ENCODE data around the gene KIF26A. TPM values are rescaled to one million over a fixed set of nuclear protein-coding genes. Genes with fewer than 3 reads are reported as not detected.

The KIF26A gene
- total RNA-seq, 2 donors from 2014 or later, result 3.9 to 4.7 TPM

DNA sequence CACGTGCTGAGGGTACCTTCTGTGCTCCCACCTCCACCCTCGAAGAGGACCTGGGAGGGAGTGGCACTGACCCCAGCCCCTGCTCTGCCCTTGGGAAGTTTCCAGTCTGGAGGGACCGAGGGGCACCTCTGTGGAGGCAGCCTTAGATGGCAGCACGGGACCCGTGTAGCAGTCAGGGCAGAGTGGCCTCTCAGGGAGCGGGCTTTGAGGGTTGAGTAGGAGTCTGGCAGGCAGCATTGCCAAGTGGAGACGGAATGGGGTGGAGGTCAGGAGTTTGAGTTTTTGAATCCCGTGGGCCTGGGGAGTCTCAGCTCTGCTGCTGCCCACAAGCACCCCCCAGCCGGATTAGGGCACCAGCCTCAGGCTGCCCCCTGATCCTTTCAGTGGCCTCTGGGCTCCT lies 21.6 kb downstream of the KIF26A start:
- ATAC-seq (no peak), DNase-seq (no peak)
- Mint-ChIP-seq H3K4me1 (no peaks in the 10 kb centered on the region), H3K27me3 (no peaks in the 10 kb centered on the region), H3K36me3 (ENCODE audit: low read depth) (no peaks in the 10 kb centered on the region), H3K4me3 (no peak overlapping the region), H3K27ac (no peak overlapping the region)
- no peaks in the 10 kb centered on the region for H3K9me3 ChIP-seq (ENCODE audit: control insufficient read depth, low read length, poor library complexity, severe bottlenecking)

DNA sequence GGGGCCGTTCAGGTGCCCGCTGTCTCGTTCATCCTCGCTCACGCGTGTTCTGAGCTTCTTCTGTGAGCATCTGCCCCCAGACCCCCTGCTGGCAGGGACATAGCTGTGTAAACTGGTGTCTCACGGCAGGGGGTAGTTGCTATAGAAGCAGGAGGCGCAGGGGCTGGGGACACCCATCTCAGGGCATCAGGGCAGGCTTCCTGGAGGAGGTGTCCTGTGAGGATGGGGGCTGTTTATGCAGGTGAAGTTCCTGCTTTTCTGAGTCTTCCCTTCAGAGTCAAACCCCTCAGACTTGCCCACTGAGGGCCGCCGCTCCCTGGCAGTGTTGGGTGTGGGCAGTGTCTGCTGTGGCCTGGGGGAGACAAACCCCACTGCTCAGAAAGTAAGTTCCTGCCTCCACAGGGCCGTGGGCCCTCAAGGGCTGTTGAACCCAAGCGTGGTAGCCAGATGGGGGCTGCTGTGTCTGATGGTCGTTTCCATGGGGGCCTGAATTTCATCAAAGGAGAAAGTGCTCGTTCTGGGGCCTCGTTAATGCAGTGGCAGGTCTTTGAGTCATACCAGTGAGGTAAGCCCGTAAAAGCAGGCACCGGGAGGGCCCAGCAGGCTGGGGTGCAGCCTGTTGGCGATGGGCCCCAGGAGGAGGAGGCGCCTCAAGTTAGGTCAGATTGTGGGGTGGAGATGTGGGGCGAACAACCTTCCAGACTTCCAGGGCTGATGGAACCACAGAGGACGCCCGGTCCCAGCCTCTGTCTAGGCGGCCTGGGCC lies 23.4 kb downstream of the KIF26A start:
- Mint-ChIP-seq H3K27me3 (no peaks in the 10 kb centered on the region), H3K4me1 (no peaks in the 10 kb centered on the region), H3K36me3 (ENCODE audit: low read depth) (no peaks in the 10 kb centered on the region), H3K4me3 (no peak overlapping the region), H3K27ac (no peak overlapping the region)
- no peaks in the 10 kb centered on the region for H3K9me3 ChIP-seq (ENCODE audit: control insufficient read depth, low read length, poor library complexity, severe bottlenecking)
- DNase-seq (no peak), ATAC-seq (no peak)

DNA sequence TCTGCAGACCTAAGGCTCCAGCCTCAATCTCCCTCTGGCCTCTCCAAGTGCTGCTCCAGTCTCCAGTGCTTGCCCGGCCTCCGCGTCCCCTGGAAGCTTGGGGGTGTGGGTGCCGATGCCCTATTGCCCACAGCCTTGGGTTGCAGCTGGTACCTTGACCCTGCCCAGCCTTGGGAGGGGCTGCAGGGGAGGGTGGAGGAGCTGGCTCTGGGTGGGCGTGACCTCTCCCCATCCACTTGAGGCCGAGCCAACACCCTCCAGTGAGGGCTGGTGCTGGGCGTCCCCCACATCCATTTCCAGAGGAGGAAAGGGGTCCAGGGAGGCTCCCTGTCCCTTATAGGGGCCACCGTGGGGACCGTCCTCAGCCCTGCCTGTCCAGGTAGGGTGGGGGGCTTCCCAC lies 24.1 kb downstream of the KIF26A start:
- Mint-ChIP-seq H3K36me3 (ENCODE audit: low read depth) (no peaks in the 10 kb centered on the region), H3K4me1 (no peaks in the 10 kb centered on the region), H3K4me3 (no peak overlapping the region), H3K27me3 (no peaks in the 10 kb centered on the region), H3K27ac (no peak overlapping the region)
- ATAC-seq, result no peak
- no peaks in the 10 kb centered on the region for H3K9me3 ChIP-seq (ENCODE audit: control insufficient read depth, low read length, poor library complexity, severe bottlenecking)
- no peak for DNase-seq

DNA sequence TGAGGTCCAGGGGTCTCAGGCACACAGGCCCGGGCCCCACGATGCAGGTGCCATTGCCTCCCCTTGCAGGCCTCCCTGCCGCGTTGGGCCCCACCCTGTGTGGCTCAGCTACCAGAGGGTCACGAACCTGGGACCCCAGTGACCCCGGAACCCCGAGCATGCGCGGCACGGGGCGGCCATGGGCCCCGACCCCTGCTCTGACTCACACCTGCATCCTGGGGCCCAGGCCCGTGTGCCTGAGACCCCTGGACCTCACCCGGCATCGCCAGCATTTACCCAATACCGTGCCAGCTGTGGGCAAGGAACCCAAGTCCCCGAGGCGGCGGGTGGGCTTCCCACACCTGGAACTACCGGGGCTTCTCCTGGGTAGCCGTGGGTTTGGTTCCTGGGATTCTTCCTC lies 25.2 kb downstream of the KIF26A start:
- ATAC-seq, result no peak

DNA sequence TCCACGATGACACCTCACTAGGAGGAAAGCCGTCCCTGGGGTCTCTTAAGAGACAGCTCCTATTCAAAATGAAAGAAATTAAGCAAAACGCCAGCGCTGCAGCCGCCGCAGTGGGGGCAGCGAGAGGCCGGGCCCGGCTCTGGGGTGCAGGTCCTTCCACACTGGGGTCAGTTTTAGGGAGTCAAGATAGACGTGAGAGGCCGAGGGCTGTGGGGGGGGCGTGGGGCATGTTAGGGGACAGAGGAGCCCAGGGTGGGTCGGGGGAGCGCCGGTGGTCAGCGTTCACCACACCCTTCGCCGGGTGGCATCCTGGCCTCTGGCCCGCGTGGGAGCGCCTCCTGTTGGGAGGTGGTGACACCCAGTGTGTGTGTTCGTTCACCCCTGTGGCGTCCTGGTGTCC lies 25.7 kb downstream of the KIF26A start:
- H3K4me1 Mint-ChIP-seq, result no peaks in the 10 kb centered on the region
- no peak overlapping the region for H3K4me3 Mint-ChIP-seq
- H3K9me3 ChIP-seq (ENCODE audit: control insufficient read depth, low read length, poor library complexity, severe bottlenecking), result no peaks in the 10 kb centered on the region
- no peak overlapping the region for H3K27ac Mint-ChIP-seq
- H3K36me3 Mint-ChIP-seq (ENCODE audit: low read depth), result no peaks in the 10 kb centered on the region
- DNase-seq, result no peak
- H3K27me3 Mint-ChIP-seq, result no peaks in the 10 kb centered on the region
- ATAC-seq, result no peak

More for the DNA sequence above, 25.2 kb downstream of the KIF26A start:
- Mint-ChIP-seq H3K36me3 (ENCODE audit: low read depth) (no peaks in the 10 kb centered on the region), H3K27me3 (no peaks in the 10 kb centered on the region), H3K27ac (no peak overlapping the region), H3K4me3 (no peak overlapping the region), H3K4me1 (no peaks in the 10 kb centered on the region)
- H3K9me3 ChIP-seq (ENCODE audit: control insufficient read depth, low read length, poor library complexity, severe bottlenecking), result no peaks in the 10 kb centered on the region
- DNase-seq, result no peak

- Mint-ChIP-seq H3K36me3 (ENCODE audit: low read depth) (no peaks in the 10 kb centered on the region), H3K27ac (no peak overlapping the region), H3K27me3 (no peaks in the 10 kb centered on the region), H3K4me1 (no peaks in the 10 kb centered on the region), H3K4me3 (no peak overlapping the region)
- no peaks in the 10 kb centered on the region for H3K9me3 ChIP-seq (ENCODE audit: control insufficient read depth, low read length, poor library complexity, severe bottlenecking)
- ATAC-seq (no peak), DNase-seq (no peak)
Measured at GRCh38 chr14:104164512-104164911, 26.1 kb downstream of the KIF26A start.

DNA sequence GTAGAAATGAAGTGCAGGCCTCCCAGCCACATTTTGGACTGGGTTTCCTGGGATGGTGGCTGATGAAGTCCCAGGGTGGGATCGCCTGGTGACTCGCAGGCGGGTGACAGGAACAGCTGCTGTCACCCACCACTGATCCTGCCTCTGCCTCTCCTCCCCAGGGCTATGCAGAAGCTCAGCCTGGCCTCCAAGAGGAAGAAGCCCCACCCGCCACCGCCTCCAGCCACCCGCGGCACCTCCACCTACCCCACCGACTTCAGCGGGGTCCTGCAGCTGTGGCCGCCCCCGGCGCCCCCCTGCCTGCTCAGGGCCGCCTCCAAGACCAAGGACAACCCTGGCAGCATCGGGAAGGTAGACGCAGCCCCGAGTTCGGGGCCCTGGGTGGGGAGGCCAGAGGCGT lies 28.3 kb downstream of the KIF26A start:
- H3K27me3 Mint-ChIP-seq, result no peaks in the 10 kb centered on the region
- no peak for DNase-seq
- no peaks in the 10 kb centered on the region for H3K9me3 ChIP-seq (ENCODE audit: control insufficient read depth, low read length, poor library complexity, severe bottlenecking)
- H3K36me3 Mint-ChIP-seq (ENCODE audit: low read depth), result no peaks in the 10 kb centered on the region
- no peak for ATAC-seq
- no peak overlapping the region for H3K27ac Mint-ChIP-seq
- no peaks in the 10 kb centered on the region for H3K4me1 Mint-ChIP-seq
- no peak overlapping the region for H3K4me3 Mint-ChIP-seq

DNA sequence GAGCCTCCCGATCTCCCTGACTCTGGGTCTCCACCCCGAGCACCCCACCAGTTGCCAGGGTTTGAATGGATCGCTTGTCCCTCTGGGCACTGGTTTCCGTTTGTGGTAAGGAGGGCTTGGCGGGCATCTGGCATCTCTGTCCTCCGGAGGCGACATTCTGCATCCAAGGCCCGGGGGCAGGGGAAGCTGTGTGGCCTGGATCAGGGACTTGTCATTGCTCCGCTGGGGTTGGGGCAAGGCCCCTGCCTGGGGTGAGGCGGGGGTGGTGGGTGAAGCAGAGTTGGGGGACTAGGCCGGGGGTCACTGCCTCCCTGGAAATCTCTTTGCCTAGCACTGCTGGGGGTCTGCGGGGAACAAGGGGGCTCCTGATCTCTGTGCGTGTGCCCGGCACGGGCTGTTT lies 30.2 kb downstream of the KIF26A start:
- ATAC-seq (no peak), DNase-seq (no peak)
- no peaks in the 10 kb centered on the region for H3K27me3 Mint-ChIP-seq
- no peaks in the 10 kb centered on the region for H3K9me3 ChIP-seq (ENCODE audit: control insufficient read depth, low read length, poor library complexity, severe bottlenecking)
- H3K36me3 Mint-ChIP-seq (ENCODE audit: low read depth), result no peaks in the 10 kb centered on the region
- no peaks in the 10 kb centered on the region for H3K4me1 Mint-ChIP-seq
- no peak overlapping the region for H3K4me3 Mint-ChIP-seq
- H3K27ac Mint-ChIP-seq, result no peak overlapping the region

GRCh38 chr14:104169005-104169698 lies 30.8 kb downstream of the KIF26A start:
- ATAC-seq, result no peak
- Mint-ChIP-seq H3K4me1 (no peaks in the 10 kb centered on the region), H3K4me3 (no peak overlapping the region), H3K27me3 (no peaks in the 10 kb centered on the region), H3K36me3 (ENCODE audit: low read depth) (no peaks in the 10 kb centered on the region), H3K27ac (no peak overlapping the region)
- no peaks in the 10 kb centered on the region for H3K9me3 ChIP-seq (ENCODE audit: control insufficient read depth, low read length, poor library complexity, severe bottlenecking)
- no peak for DNase-seq

GRCh38 chr14:104169699-104170479 lies 31.5 kb downstream of the KIF26A start:
- DNase-seq (no peak), ATAC-seq (no peak)
- H3K36me3 Mint-ChIP-seq (ENCODE audit: low read depth), result no peaks in the 10 kb centered on the region
- H3K4me3 Mint-ChIP-seq, result no peak overlapping the region
- no peaks in the 10 kb centered on the region for H3K4me1 Mint-ChIP-seq
- H3K27ac Mint-ChIP-seq, result no peak overlapping the region
- no peaks in the 10 kb centered on the region for H3K9me3 ChIP-seq (ENCODE audit: control insufficient read depth, low read length, poor library complexity, severe bottlenecking)
- H3K27me3 Mint-ChIP-seq, result no peaks in the 10 kb centered on the region

DNA sequence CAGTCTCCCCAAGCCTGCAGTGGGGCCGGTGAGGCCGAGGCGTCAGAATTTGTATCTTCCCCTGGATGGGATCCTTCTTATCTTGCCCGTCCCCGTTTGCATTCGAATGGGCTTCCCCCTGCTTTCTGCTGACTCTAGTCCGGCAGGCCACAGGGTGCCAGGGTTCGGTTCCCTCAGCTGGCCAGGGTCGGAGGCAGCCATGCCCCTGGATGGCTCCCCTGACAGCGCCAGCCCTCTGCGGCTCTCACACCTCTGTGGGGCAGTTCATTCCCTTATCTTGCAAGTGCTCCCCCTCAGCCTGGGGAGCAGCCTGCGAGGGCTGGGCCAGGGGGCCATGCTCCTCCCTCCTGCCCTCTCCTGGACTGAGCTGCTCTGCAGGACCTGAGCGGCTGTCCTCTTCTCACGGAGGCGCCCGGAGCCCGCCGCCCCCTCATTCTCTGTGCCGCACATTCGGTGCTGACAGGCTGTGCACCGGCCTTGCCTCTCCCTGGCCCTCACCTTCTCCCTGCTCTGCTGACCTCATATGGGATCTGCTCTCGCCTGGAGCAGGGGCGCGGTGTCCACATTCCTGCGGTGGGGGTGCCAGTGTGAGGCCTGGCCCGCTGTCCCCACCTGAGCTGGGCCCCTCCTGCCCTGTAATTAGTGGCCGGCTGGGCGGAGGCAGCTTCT lies 32.8 kb downstream of the KIF26A start:
- no peaks in the 10 kb centered on the region for H3K4me1 Mint-ChIP-seq
- H3K27ac Mint-ChIP-seq, result no peak overlapping the region
- H3K36me3 Mint-ChIP-seq (ENCODE audit: low read depth), result no peaks in the 10 kb centered on the region
- ATAC-seq (no peak), DNase-seq (no peak)
- H3K27me3 Mint-ChIP-seq, result no peaks in the 10 kb centered on the region
- H3K9me3 ChIP-seq (ENCODE audit: control insufficient read depth, low read length, poor library complexity, severe bottlenecking), result no peaks in the 10 kb centered on the region
- no peak overlapping the region for H3K4me3 Mint-ChIP-seq

- ATAC-seq (no peak), DNase-seq (no peak)
- no peaks in the 10 kb centered on the region for H3K36me3 Mint-ChIP-seq (ENCODE audit: low read depth)
- no peaks in the 10 kb centered on the region for H3K9me3 ChIP-seq (ENCODE audit: control insufficient read depth, low read length, poor library complexity, severe bottlenecking)
- no peaks in the 10 kb centered on the region for H3K27me3 Mint-ChIP-seq
- H3K27ac Mint-ChIP-seq, result no peak overlapping the region
- no peaks in the 10 kb centered on the region for H3K4me1 Mint-ChIP-seq
- no peak overlapping the region for H3K4me3 Mint-ChIP-seq
Measured at GRCh38 chr14:104171895-104172294, 33.5 kb downstream of the KIF26A start.

GRCh38 chr14:104172349-104172748 lies 34.0 kb downstream of the KIF26A start:
- Mint-ChIP-seq H3K27me3 (no peaks in the 10 kb centered on the region), H3K27ac (no peak overlapping the region), H3K36me3 (ENCODE audit: low read depth) (no peaks in the 10 kb centered on the region), H3K4me1 (no peaks in the 10 kb centered on the region), H3K4me3 (no peak overlapping the region)
- no peaks in the 10 kb centered on the region for H3K9me3 ChIP-seq (ENCODE audit: control insufficient read depth, low read length, poor library complexity, severe bottlenecking)
- DNase-seq, result no peak
- no peak for ATAC-seq

Data from T-helper 17 cell (primary cell).